Thyroid gland (tissue), 4 donors: Measurements from ENCODE around the gene CEP192.

Experiments
- POLR2A ChIP-seq, 2 donors: fragments of 450-650 bp; IDR thresholded peaks; one replicate each; pipeline ENCODE4 v1.6.1; 2017; ENCODE audit warnings: antibody characterized with exemption in 2 of 2, mild to moderate bottlenecking in 2 of 2, moderate library complexity in 1 of 2
- TF ChIP-seq, protein P1 (sequence below), 6 experiments: fragments of 200-600 bp in 3 of 6; fragments of 450-650 bp in 3 of 6; sonication (generic) in 3 of 6; IDR thresholded peaks; one replicate each; pipeline ENCODE4 v1.5.1; 2016 to 2019; ENCODE audit warnings: antibody characterized with exemption in 6 of 6, mild to moderate bottlenecking in 2 of 6, inconsistent platforms in 1 of 6, moderate library complexity in 1 of 6

DNA sequence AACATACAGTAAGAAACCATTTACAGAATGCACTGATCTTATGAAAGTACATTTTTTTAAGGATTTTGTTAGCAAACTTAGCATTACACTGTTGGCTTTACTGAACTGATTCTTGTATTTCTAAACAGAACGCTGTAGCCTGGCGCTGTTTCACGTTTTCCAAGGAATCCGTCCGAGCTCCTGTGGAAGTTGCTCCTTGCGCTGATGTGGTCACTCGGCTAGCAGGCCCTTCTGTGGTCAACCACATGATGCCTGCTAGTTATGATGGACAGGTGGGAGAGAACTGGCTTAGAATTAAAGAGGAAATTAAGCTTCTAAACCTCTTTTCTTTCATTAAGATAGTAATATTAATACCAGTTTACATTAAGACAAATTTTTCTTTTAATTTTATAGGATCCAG is 76.8 kb downstream of the CEP192 start:
- TF ChIP-seq, protein P1, sequence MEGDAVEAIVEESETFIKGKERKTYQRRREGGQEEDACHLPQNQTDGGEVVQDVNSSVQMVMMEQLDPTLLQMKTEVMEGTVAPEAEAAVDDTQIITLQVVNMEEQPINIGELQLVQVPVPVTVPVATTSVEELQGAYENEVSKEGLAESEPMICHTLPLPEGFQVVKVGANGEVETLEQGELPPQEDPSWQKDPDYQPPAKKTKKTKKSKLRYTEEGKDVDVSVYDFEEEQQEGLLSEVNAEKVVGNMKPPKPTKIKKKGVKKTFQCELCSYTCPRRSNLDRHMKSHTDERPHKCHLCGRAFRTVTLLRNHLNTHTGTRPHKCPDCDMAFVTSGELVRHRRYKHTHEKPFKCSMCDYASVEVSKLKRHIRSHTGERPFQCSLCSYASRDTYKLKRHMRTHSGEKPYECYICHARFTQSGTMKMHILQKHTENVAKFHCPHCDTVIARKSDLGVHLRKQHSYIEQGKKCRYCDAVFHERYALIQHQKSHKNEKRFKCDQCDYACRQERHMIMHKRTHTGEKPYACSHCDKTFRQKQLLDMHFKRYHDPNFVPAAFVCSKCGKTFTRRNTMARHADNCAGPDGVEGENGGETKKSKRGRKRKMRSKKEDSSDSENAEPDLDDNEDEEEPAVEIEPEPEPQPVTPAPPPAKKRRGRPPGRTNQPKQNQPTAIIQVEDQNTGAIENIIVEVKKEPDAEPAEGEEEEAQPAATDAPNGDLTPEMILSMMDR (IDR thresholded peaks at IDR 0.05): no peak
- TF ChIP-seq POLR2A (IDR thresholded peaks at IDR 0.05): no peak
